GM21528 (cell line): ENCODE data around the gene PEX14.

Source experiments
- ATAC-seq: cut with Tn5 transposase; IDR thresholded peaks from one replicate; pipeline ENCODE4 v1.9.1; 2021; ENCODE audit warnings: mild to moderate bottlenecking, moderate library complexity; ENCODE audit not compliant: unreplicated experiment, low FRiP score

PEX14 gene

DNA sequence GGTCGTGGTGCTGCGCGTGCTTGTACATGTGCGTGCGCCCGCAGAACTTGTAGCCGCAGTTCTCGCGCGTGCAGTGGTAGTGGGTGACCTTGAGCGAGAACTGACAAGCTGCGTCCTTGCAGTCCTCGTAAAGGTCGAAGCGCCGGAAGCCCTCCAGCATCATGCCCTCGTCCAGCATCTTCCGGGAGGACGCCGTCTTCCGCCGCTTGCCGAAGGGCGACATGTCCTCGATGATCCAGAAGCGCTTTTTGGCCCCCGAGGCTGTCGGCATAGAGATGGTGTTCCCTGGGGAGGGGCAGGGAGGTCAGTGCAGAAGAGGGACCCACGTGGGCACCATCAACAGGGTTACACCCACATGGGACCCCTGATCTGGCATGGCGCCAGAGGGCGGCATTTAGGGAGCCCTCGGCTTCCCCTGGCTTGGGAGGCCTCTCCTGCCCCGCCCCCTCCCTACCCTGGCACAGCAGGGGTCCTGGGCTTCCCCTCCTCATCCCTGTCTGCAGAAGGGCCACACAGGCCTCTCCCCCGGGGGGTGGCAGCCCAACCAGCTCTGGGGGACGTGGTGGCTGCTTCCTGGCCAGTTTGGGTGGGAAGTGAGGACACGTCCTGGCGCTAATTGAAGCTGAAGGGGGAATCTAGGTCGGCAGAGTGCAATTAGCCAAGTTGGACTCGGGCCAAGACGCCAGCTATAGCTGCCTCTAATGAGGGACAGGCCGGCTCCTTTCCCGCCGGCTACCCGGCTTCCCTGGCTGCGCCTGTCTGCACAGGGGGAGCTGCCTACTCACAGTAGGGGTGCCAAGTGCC, 165.2 kb downstream of the PEX14 start:
- ATAC-seq: no peak

DNA sequence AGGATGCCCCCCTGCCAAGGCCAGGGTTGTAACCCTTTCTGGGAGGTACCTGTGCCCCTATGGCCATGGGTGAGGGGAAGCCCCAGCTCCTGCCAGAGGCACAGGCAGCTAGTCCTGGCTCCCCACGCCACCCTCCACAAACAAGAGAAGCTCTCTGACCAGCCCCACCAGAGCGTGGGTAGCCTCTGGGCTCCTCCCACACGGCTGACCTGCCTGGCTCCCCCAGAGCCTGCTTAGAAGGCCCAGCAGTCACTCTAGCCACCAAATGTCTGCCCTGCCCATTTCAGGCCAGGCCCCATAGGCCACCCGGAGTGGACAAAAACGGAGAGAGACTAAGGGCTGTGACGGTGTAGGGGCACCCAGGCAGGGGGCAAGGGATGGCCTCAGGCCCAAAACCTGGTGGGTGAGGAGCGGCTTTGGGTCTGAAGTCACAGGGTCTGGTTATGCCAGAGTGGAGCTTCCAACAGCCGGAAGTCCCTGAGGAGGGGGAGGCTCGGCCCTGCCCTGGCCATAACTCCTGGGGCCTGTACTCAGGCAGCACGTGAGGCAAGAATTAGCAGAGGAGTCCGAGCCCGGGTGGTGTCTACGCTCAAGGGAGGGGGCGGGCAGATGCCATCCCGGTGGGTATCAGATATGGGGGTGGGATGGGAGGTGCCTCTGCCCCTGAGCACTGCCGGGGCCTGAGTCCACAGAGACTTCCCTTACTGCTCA, 166.2 kb downstream of the PEX14 start:
- no peak for ATAC-seq

DNA sequence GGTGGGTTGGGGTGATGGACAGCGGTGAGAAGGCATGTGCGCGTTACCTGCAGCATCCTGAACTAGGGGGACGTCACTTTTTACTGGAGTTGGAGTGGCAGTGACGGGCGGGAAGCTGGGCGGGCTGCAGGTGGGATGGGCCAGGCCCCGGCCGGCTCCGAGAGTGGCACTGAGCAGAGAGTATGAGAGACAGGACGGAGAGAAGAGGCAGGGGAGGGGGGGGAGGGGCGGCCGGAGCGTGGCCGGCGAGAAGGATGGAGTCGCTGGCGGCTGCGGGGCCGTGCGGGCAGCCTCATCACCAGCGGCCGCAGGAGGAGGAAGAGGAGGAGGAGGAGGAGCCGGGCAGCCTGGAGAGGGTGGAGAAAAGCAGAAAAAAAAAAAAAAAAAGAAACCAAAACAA, 167.2 kb downstream of the PEX14 start:
- no peak for ATAC-seq

DNA sequence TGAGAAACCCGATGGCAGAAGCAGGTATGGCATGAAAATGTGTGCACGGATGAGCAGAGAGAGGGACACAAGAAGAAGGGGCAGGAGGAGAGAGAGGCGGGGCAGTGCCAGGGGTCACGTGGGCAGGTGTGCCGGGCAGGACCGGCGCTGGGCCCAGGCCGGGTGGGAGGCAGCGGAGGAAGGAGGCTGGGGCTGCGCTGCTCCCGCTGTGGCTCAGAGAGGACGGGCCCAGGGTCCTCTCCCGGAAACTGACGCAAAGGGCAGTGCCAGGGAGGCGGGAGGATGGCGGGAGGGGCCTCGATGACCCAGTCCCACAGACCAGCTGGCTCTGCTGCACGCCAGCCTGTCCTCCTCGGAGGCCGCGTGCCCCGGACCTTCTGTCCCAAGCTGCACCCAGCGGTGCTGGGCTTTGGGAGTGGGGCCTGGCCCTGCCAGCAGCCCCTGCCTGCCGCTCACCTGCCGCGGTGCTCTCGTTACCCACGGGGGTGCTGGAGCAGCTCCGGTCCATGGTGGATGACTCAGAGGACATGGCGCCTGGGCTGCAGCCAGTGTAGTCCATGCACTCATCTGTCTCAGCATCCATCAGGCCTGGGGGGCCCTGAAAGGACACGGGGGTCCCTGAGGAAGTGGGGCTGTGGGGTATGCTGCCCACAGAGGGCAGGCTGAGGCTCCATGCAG, 167.8 kb downstream of the PEX14 start:
- ATAC-seq: no peak

DNA sequence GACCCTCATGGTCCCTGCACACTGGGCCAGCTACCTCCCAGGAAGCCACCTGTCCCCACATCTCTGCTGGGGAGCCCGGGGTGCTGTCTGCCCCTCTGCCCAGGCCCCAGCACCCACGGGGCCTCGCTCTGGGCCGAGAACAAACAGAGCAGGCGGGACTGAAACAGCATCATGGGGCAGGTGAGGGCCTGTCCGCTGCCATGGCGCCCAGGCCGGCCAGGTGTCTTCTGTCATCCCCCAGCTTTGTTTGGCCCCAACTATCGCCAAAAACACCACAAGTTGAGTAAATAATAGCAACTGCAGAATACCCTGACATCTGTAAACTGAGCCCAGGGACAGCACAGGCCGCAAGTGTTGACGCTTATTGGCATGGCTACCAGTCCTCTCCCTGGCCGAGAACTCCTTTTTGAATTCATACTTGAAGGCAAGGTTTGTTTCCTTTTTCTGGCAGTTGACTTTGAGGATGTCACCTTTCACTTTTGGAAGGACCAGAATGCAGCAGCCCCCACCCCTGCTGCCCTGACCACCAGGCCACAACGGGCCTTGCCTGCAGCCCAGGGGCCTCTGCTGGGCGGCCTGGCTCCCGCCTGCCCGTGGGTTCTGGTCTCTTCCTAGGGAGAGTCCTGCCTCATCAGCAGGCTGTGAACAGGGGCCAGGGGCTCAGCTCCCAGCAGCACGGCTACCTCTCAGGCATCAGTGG, 169.0 kb downstream of the PEX14 start:
- no peak for ATAC-seq

DNA sequence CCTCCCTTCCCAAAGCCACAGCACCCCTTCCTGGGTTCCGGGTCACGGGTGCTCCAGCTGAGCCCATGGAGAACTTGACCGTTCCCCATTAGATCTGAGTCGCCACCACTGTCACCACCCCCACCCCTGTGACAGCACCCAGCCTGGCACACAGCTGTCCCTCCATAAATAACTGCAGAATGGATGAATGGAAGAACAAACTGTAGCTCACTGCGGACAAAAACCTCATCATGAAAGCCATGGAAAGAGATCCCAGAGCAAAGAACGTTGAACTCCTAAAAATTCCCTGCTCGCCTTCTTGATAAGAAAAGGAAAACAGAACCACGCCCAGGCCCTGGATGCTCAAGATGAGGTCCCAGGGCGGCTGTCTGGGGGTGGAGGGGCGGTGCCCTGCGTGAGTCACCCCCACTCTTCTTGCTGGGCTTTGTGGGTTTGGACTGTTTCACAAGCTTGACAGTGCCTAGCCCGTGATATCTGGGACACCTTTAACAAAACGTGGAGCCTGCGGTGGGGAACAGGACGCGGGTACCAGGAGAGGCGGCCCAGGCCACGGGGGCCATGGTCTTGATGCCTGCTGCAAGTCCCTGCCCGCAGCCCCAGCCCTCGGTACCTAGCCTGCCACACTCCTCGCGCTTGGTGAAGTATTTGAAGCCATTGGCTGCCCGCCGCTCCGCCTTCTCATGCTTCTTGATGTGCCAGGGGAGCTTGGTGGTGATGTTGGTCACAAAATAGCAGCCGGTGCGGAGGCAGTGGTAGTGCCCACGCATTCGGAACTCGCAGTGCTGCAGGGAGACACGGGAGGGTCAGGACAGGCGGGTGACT, 169.8 kb downstream of the PEX14 start:
- ATAC-seq: no peak

DNA sequence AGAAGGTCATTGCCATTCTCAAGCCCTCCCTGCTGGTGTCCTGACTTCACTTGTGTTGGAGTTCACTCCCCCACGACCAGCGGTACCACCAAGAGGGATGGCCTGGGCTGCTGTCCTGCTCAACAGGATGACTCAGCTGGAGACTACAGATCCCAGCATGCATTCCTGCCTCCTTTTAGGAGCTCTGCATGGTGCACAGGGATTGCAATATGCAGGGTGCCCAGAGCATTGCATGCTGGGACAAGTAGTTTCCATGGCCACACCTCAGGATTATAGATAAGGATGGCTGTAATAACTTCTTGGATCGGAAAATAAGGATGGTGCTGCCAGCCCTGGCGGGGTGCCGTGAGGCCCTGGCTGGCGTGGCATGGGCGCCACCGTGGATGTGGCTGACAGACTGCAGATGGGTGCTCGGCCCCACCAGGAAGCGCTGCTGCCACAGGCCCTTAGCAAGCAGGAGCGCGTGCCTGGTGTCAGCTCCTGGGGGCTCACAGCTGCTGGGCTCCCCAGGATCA, 171.7 kb downstream of the PEX14 start:
- no peak for ATAC-seq

DNA sequence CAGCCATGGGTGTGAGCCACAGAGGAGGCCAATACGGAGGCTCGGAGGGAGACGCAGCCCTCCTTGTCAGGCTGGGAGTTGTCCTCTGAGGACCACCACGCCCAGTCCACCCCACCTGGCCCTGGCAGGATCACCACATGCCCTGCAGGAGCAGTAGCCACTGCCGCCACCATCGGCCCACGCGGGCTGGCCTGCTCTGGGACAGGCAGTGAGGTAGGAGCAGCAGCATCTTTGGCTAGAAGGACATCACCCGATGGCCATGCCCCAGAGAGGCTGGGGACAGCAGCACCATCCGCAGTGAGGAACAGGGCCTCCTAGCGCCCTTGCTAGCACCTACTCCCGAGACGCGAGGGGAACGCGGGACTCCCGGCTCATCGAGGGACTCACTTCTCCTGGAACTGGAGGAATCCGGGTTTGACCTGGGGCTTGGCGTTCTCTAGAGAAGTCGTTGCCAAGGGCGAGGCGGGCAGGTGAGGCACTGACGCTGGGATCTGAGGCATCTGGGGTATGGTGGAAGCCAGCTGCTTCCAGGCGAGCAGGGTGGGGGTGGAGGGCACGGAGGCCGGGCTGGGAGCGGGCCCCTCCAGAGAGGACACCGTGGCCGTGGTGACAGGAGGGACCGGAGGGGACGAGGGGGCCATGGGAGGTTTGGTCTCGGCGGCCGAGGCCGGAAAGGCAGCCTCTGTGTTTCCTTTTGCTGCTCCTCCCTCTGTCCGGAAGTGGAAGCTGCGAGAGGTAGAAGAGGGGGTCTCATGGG, 172.8 kb downstream of the PEX14 start:
- no peak for ATAC-seq

DNA sequence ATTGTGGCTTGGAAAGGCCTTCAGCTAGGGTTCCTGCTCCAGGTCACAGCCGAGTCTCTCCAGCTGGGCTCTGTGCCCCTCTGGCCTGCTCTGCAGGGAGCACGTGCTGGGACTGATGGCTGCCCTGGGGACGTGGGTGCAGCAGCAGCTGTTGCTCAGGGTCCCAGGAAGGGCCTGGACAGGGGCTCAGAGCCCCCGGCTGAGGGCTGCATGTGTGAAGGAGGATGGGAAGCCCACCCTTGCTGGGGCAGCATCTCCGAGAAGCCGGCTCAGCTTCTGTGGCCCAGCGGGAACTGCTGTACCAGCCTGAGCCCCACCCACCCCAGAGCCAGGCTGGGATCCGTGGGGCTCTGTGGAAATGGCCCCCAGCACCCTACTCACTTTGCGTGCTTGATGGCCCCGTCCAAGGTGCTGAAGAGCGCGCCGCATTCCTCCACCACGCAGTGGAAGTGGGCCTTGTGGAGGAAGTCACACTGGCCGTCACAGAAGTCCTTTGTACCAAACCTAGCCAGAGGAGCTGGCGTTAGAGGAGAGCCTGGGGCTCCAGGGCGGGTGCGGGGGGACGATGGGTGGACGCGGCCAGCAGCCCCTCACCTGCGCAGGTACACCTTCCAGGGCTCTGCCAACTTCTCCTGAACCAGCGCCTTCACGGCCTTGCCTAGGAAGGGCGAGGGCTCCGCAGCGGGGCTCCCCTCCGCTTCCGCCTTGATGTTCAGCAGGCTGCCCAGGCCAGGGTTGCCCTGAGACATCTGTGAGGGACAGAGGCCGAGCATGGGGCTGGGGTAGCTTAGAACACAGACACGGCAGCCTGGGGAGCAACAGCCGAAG, 174.2 kb downstream of the PEX14 start:
- ATAC-seq: no peak

DNA sequence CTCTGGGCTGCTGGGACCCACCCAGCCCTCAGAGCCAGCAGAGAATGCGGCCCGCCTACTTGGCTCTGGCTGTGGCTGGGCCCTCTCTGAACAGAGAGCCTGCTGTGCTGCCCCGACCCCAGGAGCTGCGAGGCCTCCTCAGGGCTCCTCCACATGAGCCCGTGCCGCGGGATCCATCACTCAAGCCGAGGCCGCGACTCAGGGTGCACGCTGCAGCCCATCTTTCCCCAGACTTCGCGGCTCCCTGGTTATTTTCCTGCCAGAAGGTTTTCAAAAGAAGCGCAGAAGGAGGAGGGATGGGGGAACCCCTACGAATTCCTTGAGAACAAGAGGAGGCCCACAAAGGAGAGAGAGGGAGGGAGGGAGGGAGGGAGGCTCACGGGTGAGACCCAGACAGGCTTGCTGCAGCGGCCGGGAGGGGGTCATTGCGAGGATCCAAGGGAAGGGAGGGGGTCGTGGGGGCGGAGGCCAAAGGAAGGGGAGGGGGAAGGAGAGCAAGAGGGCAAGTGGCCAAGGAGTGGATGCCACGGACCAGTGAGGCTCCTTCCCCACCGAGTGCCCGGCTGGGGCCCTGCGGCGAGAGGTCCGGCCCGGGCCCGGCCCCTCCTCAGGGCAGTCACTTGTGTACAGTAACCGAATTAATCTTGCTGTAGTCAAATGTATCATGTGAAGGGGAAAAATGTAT, 174.9 kb downstream of the PEX14 start:
- no peak for ATAC-seq

DNA sequence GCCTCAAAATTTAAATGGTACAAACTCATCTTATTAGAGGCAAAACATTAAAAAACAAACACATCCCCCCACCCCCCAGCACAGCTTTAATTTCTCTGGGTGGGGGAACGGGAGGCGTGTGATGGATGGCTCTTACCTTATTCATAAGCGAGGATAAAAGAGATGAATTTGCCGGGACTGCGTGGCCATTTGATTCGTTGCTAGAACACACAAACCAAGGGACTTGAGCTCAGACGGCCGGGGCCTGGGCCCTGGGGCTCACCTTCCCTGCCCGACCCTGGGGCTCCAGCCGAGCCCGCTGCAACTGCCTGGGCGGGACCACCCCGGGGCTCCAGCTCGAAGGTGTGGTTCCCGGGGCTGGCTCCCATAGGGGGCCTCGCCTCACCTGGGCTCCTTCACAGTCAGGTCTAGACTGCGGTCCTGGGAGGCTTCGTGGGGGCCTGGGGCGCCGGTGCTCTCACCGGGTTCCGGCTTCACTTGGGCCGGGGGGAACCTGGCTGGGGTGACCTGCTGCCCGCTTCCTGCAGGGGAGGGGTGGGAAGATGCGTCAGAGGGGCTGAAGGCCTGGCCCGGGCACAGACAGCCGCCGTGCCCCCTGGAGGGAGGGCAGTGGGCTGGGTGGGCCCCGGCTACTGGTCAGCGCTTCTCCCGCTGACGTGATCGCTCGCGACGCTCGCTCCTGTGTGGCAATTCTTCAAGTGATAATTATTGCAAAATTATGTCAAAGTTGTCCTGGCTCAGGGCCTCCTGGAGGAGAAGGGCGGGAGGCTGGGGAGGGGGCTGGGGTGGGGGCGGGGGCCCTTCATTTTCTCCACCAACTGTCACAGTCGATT, 176.0 kb downstream of the PEX14 start:
- ATAC-seq: no peak

DNA sequence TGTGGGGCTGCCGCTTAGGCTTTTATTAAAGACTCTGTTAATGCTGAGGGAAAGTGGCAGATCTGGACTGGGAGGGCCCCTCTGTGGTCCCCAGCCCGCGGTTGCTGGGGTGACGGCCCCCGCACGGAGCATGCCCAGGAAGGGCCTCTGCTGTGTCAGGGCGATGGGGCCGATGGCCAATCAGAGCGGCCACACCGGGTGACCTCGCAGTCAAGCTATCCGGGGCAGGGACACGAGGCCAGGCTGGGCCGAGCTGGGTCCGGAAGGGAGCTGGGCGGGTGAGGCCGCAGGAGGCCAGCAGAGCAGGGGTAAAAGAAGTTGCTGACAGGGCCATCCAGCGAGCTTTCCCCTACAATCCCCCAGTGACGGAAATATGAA, 176.6 kb downstream of the PEX14 start:
- no peak for ATAC-seq

DNA sequence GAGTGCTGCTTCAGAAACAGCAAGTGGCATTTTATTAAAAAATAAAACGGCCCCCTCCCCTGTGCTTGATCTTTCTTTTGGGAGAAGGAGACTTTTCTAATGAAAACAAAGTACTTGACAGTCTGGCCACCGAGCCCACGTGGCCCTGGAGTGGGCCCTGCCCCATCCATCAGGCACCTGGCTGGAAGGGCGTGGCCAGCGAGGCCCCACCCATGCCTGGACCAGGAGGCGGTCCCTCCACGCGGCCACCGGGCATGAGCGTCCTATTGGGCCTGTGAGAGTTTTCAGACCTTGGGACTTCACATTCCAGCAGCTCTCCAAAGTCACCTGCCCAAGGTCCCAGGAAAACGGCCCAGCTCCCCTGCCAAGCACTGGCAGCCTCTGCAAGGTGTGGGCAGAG, 177.0 kb downstream of the PEX14 start:
- ATAC-seq: no peak

DNA sequence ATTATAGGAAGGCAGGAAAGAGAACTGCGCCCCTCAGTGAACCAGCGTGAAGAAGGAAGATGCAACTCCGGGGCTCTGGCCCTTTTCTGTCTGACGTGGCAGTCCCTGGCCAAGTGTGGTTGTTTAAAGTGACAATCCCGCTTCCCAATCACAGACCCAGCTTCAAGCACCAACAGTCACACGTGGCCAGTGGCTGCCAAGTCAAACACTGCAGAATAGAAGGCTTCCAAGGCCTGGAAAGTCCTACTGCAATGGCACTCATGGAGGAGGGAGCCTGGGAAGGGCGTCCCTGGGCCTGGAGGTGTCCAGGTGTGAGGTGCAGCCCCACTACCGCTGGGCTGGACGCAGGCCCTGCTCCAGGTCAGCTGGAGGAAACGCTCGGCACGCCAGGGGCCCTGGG, 177.9 kb downstream of the PEX14 start:
- ATAC-seq: no peak

DNA sequence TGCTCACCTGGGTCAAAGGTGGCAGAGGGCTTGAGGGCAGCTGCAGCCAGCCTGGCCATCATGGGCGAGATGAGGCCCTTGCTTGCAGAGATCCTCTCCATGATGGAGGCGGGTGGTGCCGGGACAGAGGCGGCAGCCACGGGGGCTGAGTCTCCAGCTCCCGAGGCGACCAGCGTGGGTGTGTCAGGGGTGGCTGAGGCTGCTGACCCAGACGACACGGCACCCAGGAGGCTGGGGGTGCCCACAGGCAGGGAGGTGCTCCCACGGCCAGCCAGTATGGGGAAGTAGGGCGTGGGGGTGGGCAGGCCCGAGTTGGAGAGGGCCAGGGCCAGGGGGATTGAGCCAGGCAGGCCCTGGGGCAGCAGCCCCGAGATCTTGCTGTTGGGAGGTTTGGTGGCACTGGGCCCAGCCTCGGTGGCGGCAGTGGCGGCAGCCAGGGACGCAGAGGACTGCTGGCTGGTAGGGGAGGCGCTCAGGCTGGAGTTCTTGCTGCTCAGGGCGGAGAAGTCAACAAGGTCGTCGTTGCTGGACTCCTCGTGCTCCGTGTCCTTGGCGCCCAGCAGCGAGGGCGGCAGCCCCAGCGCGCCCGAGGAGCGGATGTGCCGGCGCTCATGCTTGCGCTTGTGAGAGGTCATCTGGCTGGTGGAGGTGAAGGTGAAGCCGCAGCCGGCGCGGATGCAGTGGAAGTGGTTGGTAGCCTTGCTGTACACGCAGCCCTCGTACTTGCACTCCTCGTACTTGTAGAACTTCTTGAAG, 178.8 kb downstream of the PEX14 start:
- no peak for ATAC-seq

DNA sequence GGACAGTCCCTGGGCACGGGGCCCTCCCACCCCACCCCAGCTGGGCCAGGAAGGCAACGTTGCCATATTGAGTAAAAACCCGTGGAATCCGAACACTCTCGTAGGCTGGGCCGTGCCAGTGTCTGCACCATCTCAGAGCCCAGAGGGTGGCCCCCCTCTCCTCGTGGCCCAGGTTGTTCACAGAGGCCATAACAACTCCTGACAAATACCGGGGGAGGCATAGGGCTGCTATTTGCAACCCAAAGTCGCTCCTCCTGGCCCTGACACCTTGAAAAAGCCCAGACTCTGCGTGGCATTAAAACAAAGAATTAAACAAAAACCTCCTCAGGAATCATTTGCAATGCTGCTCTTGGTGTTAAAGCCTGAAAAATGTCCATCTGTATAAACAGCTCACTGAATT, 180.3 kb downstream of the PEX14 start:
- no peak for ATAC-seq
